Measurements from ENCODE around the gene GPR176.

The GPR176 gene

DNA sequence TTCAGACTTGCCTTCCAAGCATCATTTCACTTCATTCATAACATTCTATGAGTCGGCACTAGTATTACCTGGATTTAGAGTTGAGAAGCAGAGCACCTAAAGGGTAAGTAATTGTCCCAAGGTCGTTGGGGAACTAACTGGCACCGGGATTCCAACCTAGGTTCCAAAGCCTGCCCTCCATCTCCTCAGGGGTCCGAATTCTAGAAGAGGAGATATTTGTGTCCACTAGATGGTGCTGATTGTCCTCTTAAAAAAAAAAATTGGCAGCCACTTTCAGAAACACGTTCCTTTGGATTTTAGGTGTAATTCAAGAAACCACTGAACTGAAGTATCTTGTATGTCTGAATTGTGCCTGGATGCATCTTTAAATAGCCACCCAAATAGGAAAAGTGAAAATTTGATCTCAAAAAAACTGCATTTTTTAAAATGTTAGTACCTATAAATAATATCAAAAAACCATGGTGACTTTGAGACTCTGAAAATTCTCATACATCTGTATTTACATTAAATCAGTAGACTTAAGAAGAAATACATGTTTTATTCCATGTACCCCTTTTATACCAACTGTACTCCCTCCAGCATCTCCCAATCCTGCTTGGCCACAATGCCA, 133.5 kb downstream of the GPR176 start:
- TF ChIP-seq, protein P1, sequence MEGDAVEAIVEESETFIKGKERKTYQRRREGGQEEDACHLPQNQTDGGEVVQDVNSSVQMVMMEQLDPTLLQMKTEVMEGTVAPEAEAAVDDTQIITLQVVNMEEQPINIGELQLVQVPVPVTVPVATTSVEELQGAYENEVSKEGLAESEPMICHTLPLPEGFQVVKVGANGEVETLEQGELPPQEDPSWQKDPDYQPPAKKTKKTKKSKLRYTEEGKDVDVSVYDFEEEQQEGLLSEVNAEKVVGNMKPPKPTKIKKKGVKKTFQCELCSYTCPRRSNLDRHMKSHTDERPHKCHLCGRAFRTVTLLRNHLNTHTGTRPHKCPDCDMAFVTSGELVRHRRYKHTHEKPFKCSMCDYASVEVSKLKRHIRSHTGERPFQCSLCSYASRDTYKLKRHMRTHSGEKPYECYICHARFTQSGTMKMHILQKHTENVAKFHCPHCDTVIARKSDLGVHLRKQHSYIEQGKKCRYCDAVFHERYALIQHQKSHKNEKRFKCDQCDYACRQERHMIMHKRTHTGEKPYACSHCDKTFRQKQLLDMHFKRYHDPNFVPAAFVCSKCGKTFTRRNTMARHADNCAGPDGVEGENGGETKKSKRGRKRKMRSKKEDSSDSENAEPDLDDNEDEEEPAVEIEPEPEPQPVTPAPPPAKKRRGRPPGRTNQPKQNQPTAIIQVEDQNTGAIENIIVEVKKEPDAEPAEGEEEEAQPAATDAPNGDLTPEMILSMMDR (conservative IDR thresholded peaks at IDR 0.05), result peak; percentile 72
- H3K27ac ChIP-seq, result peak overlapping the region; percentile 87

GRCh38 chr15:39785841-39786240, 134.2 kb downstream of the GPR176 start:
- peak overlapping the region; percentile 87 for H3K27ac ChIP-seq
- TF ChIP-seq, protein P1 (conservative IDR thresholded peaks at IDR 0.05), result no peak

GRCh38 chr15:39785139-39785538, 134.9 kb downstream of the GPR176 start:
- TF ChIP-seq, protein P1 (conservative IDR thresholded peaks at IDR 0.05), result no peak; the same call in 1 of the 2 replicates
- H3K27ac ChIP-seq, result peak overlapping the region; percentile 87

DNA sequence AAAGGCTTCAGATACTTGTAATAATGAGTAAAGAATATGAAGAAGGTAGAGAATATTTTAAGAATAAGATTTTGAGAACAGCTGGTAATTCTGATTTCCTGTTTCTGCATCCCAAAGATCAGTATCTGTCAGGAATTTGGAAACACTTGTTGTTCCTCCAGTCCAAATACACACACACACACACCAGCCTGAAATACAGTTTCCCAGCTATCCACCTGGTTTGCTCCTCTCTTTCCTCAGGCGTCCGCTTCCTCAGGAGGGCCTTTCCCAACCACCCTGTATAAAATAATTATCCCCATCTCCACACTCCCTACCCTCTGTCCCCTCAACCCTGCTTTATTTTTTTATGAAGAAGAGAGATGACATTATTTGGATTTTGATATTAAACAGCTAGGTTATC, 135.4 kb downstream of the GPR176 start:
- peak overlapping the region; percentile 87 for H3K27ac ChIP-seq
- TF ChIP-seq, protein P1 (conservative IDR thresholded peaks at IDR 0.05), result no peak

- peak overlapping the region; percentile 87 for H3K27ac ChIP-seq
- TF ChIP-seq, protein P1 (conservative IDR thresholded peaks at IDR 0.05), result no peak
These were observed 135.9 kb downstream of the GPR176 start for GRCh38 chr15:39784125-39784524.

DNA sequence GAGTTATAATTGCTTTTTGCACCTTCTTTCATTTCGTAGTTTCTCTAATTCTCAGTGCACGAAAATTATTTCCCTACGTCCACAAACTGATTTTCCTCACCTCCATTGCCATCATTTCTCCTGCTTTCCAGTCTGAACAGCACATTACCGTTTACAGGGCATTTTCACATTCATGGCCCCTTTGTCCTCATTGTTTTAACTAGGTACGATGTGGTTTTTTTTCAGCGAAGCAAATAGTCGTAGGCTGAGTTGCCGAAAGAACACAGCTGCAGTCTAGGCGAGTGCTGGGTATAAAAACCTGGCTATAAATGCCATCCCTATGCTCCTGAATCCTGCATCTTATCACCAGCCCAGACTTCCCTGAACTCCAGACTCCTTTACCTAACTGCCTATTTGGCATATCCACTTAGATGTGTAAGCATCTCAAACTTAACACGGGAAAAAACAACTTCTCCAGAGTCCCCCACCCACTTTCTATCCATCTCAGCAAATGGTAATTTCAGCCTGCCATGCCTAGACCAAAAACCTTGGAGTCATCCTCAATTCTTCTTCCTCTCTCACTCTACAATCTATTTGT, 136.7 kb downstream of the GPR176 start:
- H3K27ac ChIP-seq, result peak overlapping the region; percentile 87
- TF ChIP-seq, protein P1 (conservative IDR thresholded peaks at IDR 0.05), result no peak

- TF ChIP-seq, protein P1 (conservative IDR thresholded peaks at IDR 0.05), result no peak
- peak within 1 kb of the TSS; percentile 87 for H3K27ac ChIP-seq
These were observed 137.5 kb downstream of the GPR176 start, which contains the start of gene FSIP1 for GRCh38 chr15:39782441-39783138. Gene FSIP1 (minus strand): TSS chr15:39782841. CDS start chr15:39776524, 6,317 bp downstream.
